HCT116 (cell line): ENCODE results near the gene FOXJ1. TPM values are rescaled to one million over a fixed set of nuclear protein-coding genes. Genes with fewer than 3 reads are reported as not detected.
A peak's percentile ranks its signal among the peaks of the same experiment; 100 is the strongest.

Experiments
- ATAC-seq: fragments of 200-7000 bp; cut with Tn5 transposase; 2 replicates; pipeline ENCODE4 v1.9.1; 2020; ENCODE audit warnings: mild to moderate bottlenecking, moderate library complexity
- BruUV-seq: library from RNA; stranded (reverse); fragments of 400-500 nt; replicated peaks from 2 replicates; lab custom pipeline; 2021; lab: Mats Ljungman, UMichigan
- CTCF ChIA-PET: fragments of 300-600 bp; sonication (Branson Sonifier 250); formaldehyde crosslinking; loops from one replicate; lab custom pipeline; 2021; ENCODE audit warnings: antibody characterized with exemption; lab: Charles Lee
- POLR2A ChIA-PET: fragments of 300-600, 350-600 bp; sonication (Branson Sonifier 250); formaldehyde crosslinking; loops from one replicate; lab custom pipeline; 2021; ENCODE audit warnings: antibody characterized with exemption; lab: Charles Lee
- RAD21 ChIA-PET, 2 experiments: fragments of 300-600 bp; sonication (Branson Sonifier 250); formaldehyde crosslinking; loops; one replicate each; lab custom pipeline; 2023; ENCODE audit warnings: low total read pairs in 2 of 2; ENCODE audit not compliant: uncharacterized antibody in 2 of 2, unreplicated experiment in 2 of 2, low non-redundant PET in 1 of 2; lab: Charles Lee
- DNase-seq: peaks from one replicate; pipeline ENCODE4 v3.0.0-alpha.2; 2010; ENCODE audit warnings: low read depth, low spot score
- H2AFZ ChIP-seq: fragments of 200-600 bp; shearing (Covaris generic), sonication (generic); 2 replicates; pipeline ENCODE4 v1.6.1; 2017; ENCODE audit warnings: low read depth, mixed run types, mixed read lengths, antibody characterized with exemption, low read length; ENCODE audit not compliant: poor library complexity, severe bottlenecking
- H3K27ac ChIP-seq: 2 replicates; pipeline ENCODE4 v1.5.1; 2012; ENCODE audit warnings: low read depth, low read length
- H3K27me3 ChIP-seq: fragments of 200-600 bp; sonication (generic); 2 replicates; pipeline ENCODE4 v1.6.1; 2016; ENCODE audit warnings: mixed run types, low read length, mixed read lengths; ENCODE audit not compliant: insufficient read depth
- H3K36me3 ChIP-seq, 2 experiments: fragments of 200-500 bp in 1 of 2; fragments of 200-600 bp in 1 of 2; sonication (Bioruptor generic) in 1 of 2; sonication (generic) in 1 of 2; 2 replicates each; pipeline versions ENCODE4 v1.5.1 to v1.6.1; 2014 to 2016; ENCODE audit warnings: low read length in 2 of 2, inconsistent platforms in 1 of 2, mixed read lengths in 1 of 2, mixed run types in 1 of 2; ENCODE audit not compliant: insufficient read depth in 2 of 2, control insufficient read depth in 1 of 2
- H3K4me1 ChIP-seq, 2 experiments: fragments of 200-600 bp in 1 of 2; sonication (generic) in 1 of 2; 2 replicates each; pipeline versions ENCODE4 v1.5.1 to v1.6.1; 2012 to 2017; ENCODE audit warnings: low read length in 2 of 2, inconsistent platforms in 1 of 2, mild to moderate bottlenecking in 1 of 2, mixed read lengths in 1 of 2, mixed run types in 1 of 2, moderate library complexity in 1 of 2; ENCODE audit not compliant: insufficient read depth in 2 of 2, control insufficient read depth in 1 of 2
- H3K4me2 ChIP-seq: fragments of 200-600 bp; sonication (generic); 2 replicates; pipeline ENCODE4 v1.6.1; 2017; ENCODE audit warnings: mixed run types, low read length, mixed read lengths
- H3K4me3 ChIP-seq, 2 experiments: fragments of 200-600 bp in 1 of 2; sonication (generic) in 1 of 2; replicated peaks in 1 of 2; 2 replicates each; pipeline ENCODE4 v1.5.1; 2011 to 2016; ENCODE audit warnings: low read length in 2 of 2, control low read depth in 1 of 2, low read depth in 1 of 2, mild to moderate bottlenecking in 1 of 2, mixed read lengths in 1 of 2, mixed run types in 1 of 2
- H3K79me2 ChIP-seq: fragments of 200-600 bp; sonication (generic); 2 replicates; pipeline ENCODE4 v1.6.1; 2017; ENCODE audit warnings: mild to moderate bottlenecking, mixed run types, low read length, moderate library complexity, mixed read lengths; ENCODE audit not compliant: insufficient read depth
- H3K9ac ChIP-seq: fragments of 200-600 bp; sonication (generic); 2 replicates; pipeline ENCODE4 v1.6.1; 2016; ENCODE audit warnings: low read length, mixed read lengths
- H3K9me2 ChIP-seq: fragments of 200-600 bp; sonication (generic), shearing (Covaris generic); 2 replicates; pipeline ENCODE4 v1.6.1; 2017; ENCODE audit warnings: mixed run types, mild to moderate bottlenecking, moderate library complexity; ENCODE audit not compliant: insufficient read depth
- H3K9me3 ChIP-seq, 2 experiments: fragments of 200-500 bp in 1 of 2; fragments of 200-600 bp in 1 of 2; sonication (Bioruptor generic) in 1 of 2; sonication (generic) in 1 of 2; 2 replicates each; pipeline ENCODE4 v1.6.1; 2014 to 2017; ENCODE audit warnings: low read length in 2 of 2, mixed read lengths in 2 of 2, inconsistent platforms in 1 of 2, low read depth in 1 of 2, mild to moderate bottlenecking in 1 of 2, mixed run types in 1 of 2, moderate library complexity in 1 of 2; ENCODE audit not compliant: control insufficient read depth in 1 of 2, insufficient read depth in 1 of 2
- H4K20me1 ChIP-seq: fragments of 200-600 bp; sonication (generic), shearing (Covaris generic); 2 replicates; pipeline ENCODE4 v1.6.1; 2017; ENCODE audit warnings: mixed run types, mild to moderate bottlenecking, moderate library complexity; ENCODE audit not compliant: insufficient read depth
- CBX3 ChIP-seq: IDR thresholded peaks from 2 replicates; pipeline ENCODE4 v1.6.1; 2012; ENCODE audit warnings: low read depth
- CTCF ChIP-seq, 3 experiments: fragments of 200-600 bp in 1 of 3; sonication (generic) in 1 of 3; IDR thresholded peaks in 2 of 3; conservative IDR thresholded peaks in 1 of 3; 2 replicates each; pipeline ENCODE4 v1.5.1; 2012 to 2017; ENCODE audit warnings: low read depth in 2 of 3, low read length in 2 of 3, antibody characterized with exemption in 1 of 3, borderline replicate concordance in 1 of 3, control low read depth in 1 of 3, mild to moderate bottlenecking in 1 of 3, mixed read lengths in 1 of 3, mixed run types in 1 of 3, moderate library complexity in 1 of 3; ENCODE audit not compliant: insufficient read depth in 1 of 3
- EZH2phosphoT487 ChIP-seq: fragments of 200-600 bp; IDR thresholded peaks from 2 replicates; pipeline ENCODE4 v1.6.1; 2018; ENCODE audit warnings: antibody characterized with exemption, borderline replicate concordance
- FOSL1 ChIP-seq: IDR thresholded peaks from 2 replicates; pipeline ENCODE4 v1.6.1; 2012; ENCODE audit warnings: low read depth
- JUND ChIP-seq: IDR thresholded peaks from 2 replicates; pipeline ENCODE4 v1.6.1; 2012
- SIN3A ChIP-seq: IDR thresholded peaks from 2 replicates; pipeline ENCODE4 v1.6.1; 2012; ENCODE audit warnings: low read depth
- ZBTB33 ChIP-seq: IDR thresholded peaks from 2 replicates; pipeline ENCODE4 v1.6.1; 2011; ENCODE audit warnings: mild to moderate bottlenecking, low read length, moderate library complexity; ENCODE audit not compliant: insufficient replicate concordance; ENCODE audit errors: extremely low read depth
- ZFX ChIP-seq: fragments of 450-650 bp; IDR thresholded peaks from 2 replicates; pipeline ENCODE4 v1.6.1; 2017
- intact Hi-C: fragments of 100-400 bp; cut with micrococcal nuclease; formaldehyde crosslinking; loops from 2 replicates; pipeline ENCODE4 v1.10.0; 2022
- total RNA-seq: library from RNA; stranded (reverse); gene quantifications from one replicate; pipeline ENCODE4 v1.2.1, GENCODE V29; 2021; ENCODE audit not compliant: unreplicated experiment

The FOXJ1 gene
- total RNA-seq, 1 experiment from 2014 or later = 0.61 TPM

GRCh38 chr17:76189741-76190140 lies 48.7 kb upstream of the FOXJ1 start:
- RAD21 ChIA-PET = no interaction called here
- Histone ChIP-seq H3K4me2 (no peak overlapping the region), H4K20me1 (no peaks in the 10 kb centered on the region), H3K9me2 (no peaks in the 10 kb centered on the region), H2AFZ (peak overlapping the region; percentile 58), H3K27me3 (no peaks in the 10 kb centered on the region), H3K4me1 (peaks cover 16 to 21% of the 10 kb centered on the region in 2 experiments), H3K9me3 (no peaks in the 10 kb centered on the region), H3K27ac (no peak overlapping the region), H3K79me2 (no peaks in the 10 kb centered on the region), H3K9ac (no peak overlapping the region), H3K4me3 (no peak overlapping the region), H3K36me3 (no peaks in the 10 kb centered on the region)
- POLR2A ChIA-PET = no interaction called here
- BruUV-seq = no TSS peak
- no peak for DNase-seq
- ATAC-seq = peak; percentile 52
- TF ChIP-seq CTCF (IDR thresholded peaks at IDR 0.05 in 2 of 3, conservative IDR thresholded peaks at IDR 0.05 in 1 of 3; ENCODE audit: borderline replicate concordance in 1 of 3, insufficient read depth in 1 of 3, low read depth in 2 of 3, low read length in 2 of 3) (peak in 2 of 3 experiments; percentile 19 to 50; a peak in 3 of 6 replicates), ZFX (no peak), EZH2phosphoT487 (no peak), SIN3A (no peak), CBX3 (no peak), JUND (no peak)
- intact Hi-C loops = no loop called here
- CTCF ChIA-PET = interaction anchor here (1.0 to 1.5 kb wide), 2 partner anchors 8 to 49 kb away, joined by 3 to 5 read pairs; no protein-coding TSS in a partner anchor

GRCh38 chr17:76189247-76189646 lies 48.2 kb upstream of the FOXJ1 start:
- no peaks in the 10 kb centered on the region for H3K27me3 ChIP-seq
- H3K9me2 ChIP-seq = no peaks in the 10 kb centered on the region
- ChIA-PET RAD21 (no interaction called here), POLR2A (no interaction called here), CTCF (interaction anchor here (1.5 kb wide), 1 partner anchor 49 kb away, joined by 3 read pairs; no protein-coding TSS in a partner anchor)
- H3K4me3 ChIP-seq = no peak overlapping the region
- peak overlapping the region; percentile 58 for H2AFZ ChIP-seq
- H3K79me2 ChIP-seq = no peaks in the 10 kb centered on the region
- H3K9ac ChIP-seq = no peak overlapping the region
- H3K4me1 ChIP-seq = peaks cover 19 to 26% of the 10 kb centered on the region in 2 experiments
- no peak overlapping the region for H3K27ac ChIP-seq
- DNase-seq = no peak
- H3K36me3 ChIP-seq = no peaks in the 10 kb centered on the region
- H3K4me2 ChIP-seq = no peak overlapping the region
- BruUV-seq = no TSS peak
- ATAC-seq = no peak
- intact Hi-C loops = no loop called here
- TF ChIP-seq ZBTB33 (no peak), FOSL1 (no peak)
- H3K9me3 ChIP-seq = no peaks in the 10 kb centered on the region
- no peaks in the 10 kb centered on the region for H4K20me1 ChIP-seq
